Heart left ventricle (tissue), 13 donors: ENCODE data around the gene CSF1.

ENCODE experiments used
- CTCF ChIP-seq, 12 donors: fragments of 200-600 bp; sonication (generic) in 4 of 12; IDR thresholded peaks; one replicate each; pipeline versions ENCODE4 v1.5.0 to v1.8.0; 2018 to 2022; ENCODE audit warnings: antibody characterized with exemption in 12 of 12, mild to moderate bottlenecking in 5 of 12
- POLR2A ChIP-seq, 2 donors: fragments of 450-650 bp; IDR thresholded peaks; one replicate each; pipeline ENCODE4 v1.6.1; 2017; ENCODE audit warnings: antibody characterized with exemption in 2 of 2, mild to moderate bottlenecking in 2 of 2, moderate library complexity in 2 of 2
- donor health status: ischemic (EF 13 %, LVEDD 7.1; RV severe dilation, severe dysfunction).
- donor health status: DM: no; HTN: yes; CAD: no.
- donor health status: DM: no; HTN: no; CAD: no.
- donor health status: ischemic (EF 25% LVEDD 6.9; RV normal size, moderate dysfunction).
- donor health status: ischemic (EF 25% LVEDD 5.7; RV mildly dilated, moderate dysfunction).
- donor health status: ischemic (EF 35%, LVEDD 5.7; RV mildly dilated, moderate dysfunction).
- donor health status: nonischemic (EF 11% LVEDD 7.7; RV severe dilation, severe dysfunction).
- donor health status: DM: yes; HTN: yes; CAD: no.
- donor health status: PGD.
- donor health status: ischemic (EF 29% LVEDD 5.4; RV normal size, mild dysfunction).
- donor health status: nonischemic (EF 23%, LVEDD 6.1; RV moderate dilation, normal function).

- TF ChIP-seq CTCF (IDR thresholded peaks at IDR 0.05) (no peak), POLR2A (IDR thresholded peaks at IDR 0.05) (no peak)
These were observed 47.0 kb upstream of the CSF1 start for GRCh38 chr1:109863667-109864046.
